ENCODE data around the gene HAUS6.
"Not testable (repeated sequence)": the region's sequence is repeated elsewhere in the genome, so short reads cannot be mapped to it uniquely, and the experiment has no call there.

- not testable (repeated sequence) for TF ChIP-seq CTCF, POLR2A (IDR thresholded peaks at IDR 0.05)
Observed at GRCh38 chr9:19021649-19022048, 81.1 kb downstream of the HAUS6 start.
